ENCODE measurements around the gene MAPRE2. TPM values are rescaled to one million over a fixed set of nuclear protein-coding genes. Genes with fewer than 3 reads are reported as not detected.

The MAPRE2 gene
- total and polyA plus RNA-seq, 7 donors = 3.3 to 83.4 (median 57.3) TPM

DNA sequence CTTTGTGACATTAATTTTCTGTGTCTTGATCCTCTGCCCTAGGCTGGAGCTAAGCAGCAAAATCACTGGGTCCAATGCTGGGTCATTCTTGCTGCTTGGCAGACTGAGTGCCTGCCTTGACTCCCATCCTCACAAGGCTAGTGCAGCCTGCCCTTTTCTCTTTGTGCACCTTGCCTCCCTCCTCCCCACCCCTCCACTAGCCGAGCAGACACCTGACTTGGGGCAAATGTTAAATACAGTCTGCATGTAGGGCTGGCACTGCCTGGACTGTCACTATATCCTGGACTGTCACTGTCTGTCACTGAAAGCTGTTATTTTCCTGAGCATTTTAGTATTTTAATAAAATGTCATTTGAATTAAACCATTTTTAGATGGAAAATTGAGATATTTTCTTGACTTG is 33.4 kb downstream of the MAPRE2 start:
- H3K9me3 ChIP-seq = no peaks in the 10 kb centered on the region
- peak overlapping the region; percentile 80 for H3K27ac ChIP-seq
- intact Hi-C loops (cut with DNase I) = no loop called here
- ATAC-seq (peak; percentile 42 to 71 (median 62)), DNase-seq (no peak)
- TF ChIP-seq, protein P1, sequence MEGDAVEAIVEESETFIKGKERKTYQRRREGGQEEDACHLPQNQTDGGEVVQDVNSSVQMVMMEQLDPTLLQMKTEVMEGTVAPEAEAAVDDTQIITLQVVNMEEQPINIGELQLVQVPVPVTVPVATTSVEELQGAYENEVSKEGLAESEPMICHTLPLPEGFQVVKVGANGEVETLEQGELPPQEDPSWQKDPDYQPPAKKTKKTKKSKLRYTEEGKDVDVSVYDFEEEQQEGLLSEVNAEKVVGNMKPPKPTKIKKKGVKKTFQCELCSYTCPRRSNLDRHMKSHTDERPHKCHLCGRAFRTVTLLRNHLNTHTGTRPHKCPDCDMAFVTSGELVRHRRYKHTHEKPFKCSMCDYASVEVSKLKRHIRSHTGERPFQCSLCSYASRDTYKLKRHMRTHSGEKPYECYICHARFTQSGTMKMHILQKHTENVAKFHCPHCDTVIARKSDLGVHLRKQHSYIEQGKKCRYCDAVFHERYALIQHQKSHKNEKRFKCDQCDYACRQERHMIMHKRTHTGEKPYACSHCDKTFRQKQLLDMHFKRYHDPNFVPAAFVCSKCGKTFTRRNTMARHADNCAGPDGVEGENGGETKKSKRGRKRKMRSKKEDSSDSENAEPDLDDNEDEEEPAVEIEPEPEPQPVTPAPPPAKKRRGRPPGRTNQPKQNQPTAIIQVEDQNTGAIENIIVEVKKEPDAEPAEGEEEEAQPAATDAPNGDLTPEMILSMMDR (IDR thresholded peaks at IDR 0.05) = no peak
- peak overlapping the region; percentile 21 for H3K4me3 ChIP-seq
- H3K27me3 ChIP-seq (ENCODE audit: insufficient read depth in 3 of 3, low read length in 2 of 3) = no peaks in the 10 kb centered on the region
- 6 to 65% (median 27%) methylated on average over 1 of the region's 1 CpG for WGBS, 3 donors
- peaks cover 64% of the 10 kb centered on the region for H3K4me1 ChIP-seq
- peaks cover 0 to 12% of the 10 kb centered on the region in 2 donors for H3K36me3 ChIP-seq (ENCODE audit: insufficient read depth in 1 of 2, low read depth in 1 of 2)

DNA sequence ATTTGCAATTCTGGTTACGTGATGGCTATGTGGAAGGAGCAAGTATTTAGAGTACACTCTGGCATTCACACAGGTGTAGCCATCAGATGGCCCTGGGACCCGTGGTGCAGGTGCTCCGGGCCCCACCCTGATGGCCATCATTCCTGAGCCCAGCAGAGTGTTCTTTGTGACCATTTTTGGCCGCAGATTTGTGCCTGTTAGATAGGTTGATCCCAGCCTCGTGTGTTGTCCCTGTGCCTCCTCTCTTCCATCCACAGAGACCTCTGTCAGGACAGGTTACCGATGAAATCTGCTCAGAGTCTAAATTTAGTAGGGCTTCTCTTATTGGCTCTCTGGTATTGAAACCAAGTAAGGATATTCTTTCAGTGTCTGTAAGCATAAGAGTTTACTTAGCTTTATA is 33.9 kb downstream of the MAPRE2 start:
- TF ChIP-seq, protein P1 (IDR thresholded peaks at IDR 0.05) = no peak
- no peaks in the 10 kb centered on the region for H3K9me3 ChIP-seq
- H3K27me3 ChIP-seq (ENCODE audit: insufficient read depth in 3 of 3, low read length in 2 of 3) = no peaks in the 10 kb centered on the region
- ATAC-seq (peak; percentile 89 to 93 (median 91)), DNase-seq (no peak)
- H3K36me3 ChIP-seq (ENCODE audit: insufficient read depth in 1 of 2, low read depth in 1 of 2) = peaks cover 0 to 10% of the 10 kb centered on the region in 2 donors
- 19 to 57% (median 29%) methylated on average over 6 of the region's 6 CpGs for WGBS, 3 donors
- peak overlapping the region; percentile 80 for H3K27ac ChIP-seq
- peak overlapping the region; percentile 21 for H3K4me3 ChIP-seq
- intact Hi-C loops (cut with DNase I) = no loop called here
- H3K4me1 ChIP-seq = peaks cover 64% of the 10 kb centered on the region

DNA sequence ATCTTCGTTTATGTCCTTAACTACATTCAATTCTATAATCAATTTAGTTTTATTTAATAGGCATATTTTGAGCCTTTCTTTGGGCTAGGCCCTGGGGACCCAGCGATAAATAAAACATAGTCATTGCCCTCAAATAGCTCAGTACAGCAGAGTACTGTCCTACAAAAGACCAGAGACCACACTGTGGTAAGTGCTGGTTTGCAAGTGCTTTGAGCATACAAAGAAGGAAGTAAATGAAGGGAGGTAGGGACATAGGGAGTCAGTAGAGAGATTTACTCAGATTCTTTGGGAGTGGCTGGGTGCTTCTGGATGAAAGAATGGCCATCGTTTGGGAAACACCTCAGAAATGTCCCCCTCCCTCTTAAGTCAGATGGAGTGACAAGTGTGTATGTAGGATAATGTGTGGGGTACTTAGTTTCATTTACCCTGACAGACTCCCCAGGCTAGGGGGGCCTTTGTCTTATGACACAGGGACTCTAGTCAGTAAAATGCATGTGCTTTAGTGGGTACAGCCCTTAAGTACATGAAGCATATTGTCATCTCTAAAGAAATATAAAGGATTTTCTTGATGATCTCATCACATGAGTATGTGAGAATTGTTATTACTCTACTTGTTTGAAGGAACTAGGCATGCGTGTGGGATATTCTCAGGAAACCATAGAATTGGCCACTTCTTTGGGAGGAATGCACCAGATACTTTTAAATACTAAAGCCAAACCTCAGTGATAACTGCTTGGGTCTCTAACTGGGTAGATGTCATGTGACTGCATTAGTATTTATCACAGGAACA is 35.1 kb downstream of the MAPRE2 start:
- H3K36me3 ChIP-seq (ENCODE audit: insufficient read depth in 1 of 2, low read depth in 1 of 2) = no peaks in the 10 kb centered on the region
- peak overlapping the region; percentile 80 for H3K27ac ChIP-seq
- no peak for ATAC-seq
- no peak overlapping the region for H3K4me3 ChIP-seq
- H3K4me1 ChIP-seq = peaks cover 73% of the 10 kb centered on the region
- no peaks in the 10 kb centered on the region for H3K9me3 ChIP-seq
- H3K27me3 ChIP-seq (ENCODE audit: insufficient read depth in 3 of 3, low read length in 2 of 3) = no peaks in the 10 kb centered on the region
- intact Hi-C loops (cut with DNase I) = no loop called here
- no peak for DNase-seq
- 65 to 78% (median 73%) methylated on average over 4 of the region's 4 CpGs for WGBS, 3 donors
- TF ChIP-seq, protein P1 (IDR thresholded peaks at IDR 0.05) = no peak

DNA sequence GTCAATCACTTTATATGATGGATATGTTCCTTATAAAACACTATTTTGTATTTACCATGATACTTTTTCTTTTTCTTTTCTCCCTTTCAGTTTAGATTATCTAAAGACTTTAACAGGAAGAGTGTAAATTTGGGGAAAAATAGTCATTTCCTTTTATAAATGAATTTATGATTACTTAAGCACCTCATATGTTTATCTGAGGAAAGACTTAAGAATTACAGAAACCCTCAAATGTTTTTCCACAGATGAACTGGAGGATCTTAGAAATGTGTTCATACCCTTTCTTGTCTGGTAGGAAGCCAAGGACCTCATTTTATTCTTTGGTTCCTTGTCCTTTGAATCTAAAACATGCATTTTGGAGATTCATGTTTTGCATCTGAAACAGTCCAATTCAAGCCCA is 36.7 kb downstream of the MAPRE2 start:
- H3K4me3 ChIP-seq = no peak overlapping the region
- TF ChIP-seq, protein P1 (IDR thresholded peaks at IDR 0.05) = no peak
- H3K27me3 ChIP-seq (ENCODE audit: insufficient read depth in 3 of 3, low read length in 2 of 3) = no peaks in the 10 kb centered on the region
- H3K4me1 ChIP-seq = peaks cover 68% of the 10 kb centered on the region
- H3K36me3 ChIP-seq (ENCODE audit: insufficient read depth in 1 of 2, low read depth in 1 of 2) = no peaks in the 10 kb centered on the region
- intact Hi-C loops (cut with DNase I) = no loop called here
- peak overlapping the region; percentile 40 for H3K27ac ChIP-seq
- no peak for ATAC-seq
- no peaks in the 10 kb centered on the region for H3K9me3 ChIP-seq
- no peak for DNase-seq

All from psoas muscle (tissue), 8 donors.